Effector memory CD4-positive, alpha-beta T cell (primary cell): ENCODE measurements around the gene PEMT.

Experiments
- DNase-seq, 3 donors: peaks; one replicate each; pipeline ENCODE4 v3.0.0-alpha.2; 2020
- H3K27ac ChIP-seq: 2 replicates; pipeline ENCODE4 v1.7.0; 2013; ENCODE audit warnings: mild to moderate bottlenecking, low read length, moderate library complexity; ENCODE audit not compliant: insufficient read depth, poor library complexity, severe bottlenecking
- H3K27me3 ChIP-seq: replicated peaks from 2 replicates; pipeline ENCODE4 v1.7.0; 2013; ENCODE audit warnings: mild to moderate bottlenecking, low read length; ENCODE audit not compliant: insufficient read depth, control insufficient read depth, poor library complexity, severe bottlenecking
- H3K36me3 ChIP-seq: 2 replicates; pipeline ENCODE4 v1.7.0; 2013; ENCODE audit warnings: mild to moderate bottlenecking, low read length, moderate library complexity; ENCODE audit not compliant: control insufficient read depth, insufficient read depth
- H3K4me1 ChIP-seq: 2 replicates; pipeline ENCODE4 v1.7.0; 2013; ENCODE audit warnings: low read length, mild to moderate bottlenecking; ENCODE audit not compliant: control insufficient read depth, insufficient read depth, poor library complexity, severe bottlenecking
- H3K4me3 ChIP-seq: 2 replicates; pipeline ENCODE4 v1.7.0; 2013; ENCODE audit warnings: low read length, low read depth, mild to moderate bottlenecking; ENCODE audit not compliant: insufficient read depth, poor library complexity, severe bottlenecking
- H3K9me3 ChIP-seq: 2 replicates; pipeline ENCODE4 v1.7.0; 2013; ENCODE audit warnings: mild to moderate bottlenecking, low read length, moderate library complexity; ENCODE audit not compliant: control insufficient read depth

PEMT gene

DNA sequence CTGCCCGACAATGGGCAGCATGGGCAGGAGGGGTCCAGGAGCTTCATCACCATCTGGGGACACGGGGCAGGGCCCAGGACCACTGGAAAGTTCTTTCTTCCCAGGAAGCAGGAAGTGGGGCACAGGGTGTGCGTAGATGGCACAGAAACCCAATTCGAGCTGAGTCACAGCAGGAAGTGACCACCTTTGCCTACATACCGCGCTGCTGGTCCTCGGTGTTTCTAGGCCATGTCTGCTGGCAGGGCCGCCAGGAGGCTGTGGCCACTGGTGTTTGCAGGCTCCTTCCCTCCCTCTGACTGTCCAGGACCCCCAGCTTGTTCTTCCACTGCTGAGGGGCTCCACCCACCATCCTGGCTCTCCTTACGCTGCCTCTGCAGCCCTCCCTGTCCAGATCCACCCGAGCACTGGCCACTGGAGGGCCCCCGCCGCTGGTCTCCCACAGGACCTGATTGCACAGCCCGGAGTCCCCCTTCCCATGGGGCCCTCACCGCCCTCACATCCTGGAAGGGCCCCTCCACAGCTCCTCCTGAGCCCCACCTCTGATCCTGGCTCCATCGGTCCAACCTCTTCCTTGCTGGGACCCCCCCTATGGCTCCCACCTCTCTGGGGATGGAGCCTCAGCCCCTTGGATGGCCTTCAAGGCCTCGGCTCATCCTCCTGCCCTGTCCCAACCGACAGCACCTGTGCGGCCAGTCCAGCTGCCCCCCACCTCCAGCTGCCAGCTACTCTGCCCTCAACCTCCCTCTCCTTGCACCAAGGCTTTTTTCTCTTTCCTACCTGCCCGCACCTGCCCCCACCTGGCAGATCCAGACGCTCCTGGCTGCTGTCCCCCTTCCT lies 80.8 kb downstream of the PEMT start:
- H3K36me3 ChIP-seq: no peaks in the 10 kb centered on the region
- no peaks in the 10 kb centered on the region for H3K9me3 ChIP-seq
- no peak overlapping the region for H3K4me3 ChIP-seq
- H3K27ac ChIP-seq: no peak overlapping the region
- no peaks in the 10 kb centered on the region for H3K27me3 ChIP-seq
- no peak for DNase-seq
- H3K4me1 ChIP-seq: no peaks in the 10 kb centered on the region

DNA sequence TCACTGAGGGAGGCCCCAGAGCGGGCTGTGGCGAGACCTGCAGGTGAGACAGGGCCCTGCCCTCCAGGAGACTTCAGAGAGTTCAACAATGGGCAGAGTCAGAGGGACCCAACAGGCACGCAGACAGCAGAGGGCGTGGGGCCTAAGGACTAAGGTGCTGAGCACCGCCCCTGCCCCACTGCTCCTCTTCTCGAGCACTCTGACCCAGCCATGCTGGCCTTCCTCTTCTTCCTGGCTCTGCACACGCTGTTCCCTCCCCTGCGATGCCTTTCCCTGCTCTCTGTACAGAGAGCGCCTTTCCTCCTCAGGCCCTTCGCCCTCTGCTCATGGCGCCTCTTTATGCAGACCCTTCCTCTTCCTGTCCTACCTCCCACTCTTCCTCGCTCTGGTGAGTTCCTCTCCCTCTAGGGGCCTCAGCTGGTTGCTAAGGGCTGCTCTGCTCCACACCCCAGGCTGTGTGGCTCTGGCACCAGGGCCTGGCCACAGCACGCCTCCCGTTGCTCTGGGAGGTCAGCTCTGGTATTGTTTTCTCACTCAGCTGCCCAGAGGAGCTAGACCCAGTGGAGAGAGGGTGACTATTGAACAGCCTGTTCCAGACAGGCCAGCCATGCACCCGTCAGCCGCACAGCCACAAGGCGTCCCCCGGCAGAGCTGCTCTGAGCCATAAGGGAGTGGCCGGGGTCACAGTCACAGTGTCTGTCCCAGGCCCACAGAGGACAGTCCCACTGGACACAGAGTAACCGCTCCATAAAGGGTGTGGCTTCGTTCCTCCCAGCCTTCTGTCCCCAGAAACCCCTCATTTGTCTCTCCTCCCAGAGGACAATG lies 81.7 kb downstream of the PEMT start:
- DNase-seq: no peak
- no peaks in the 10 kb centered on the region for H3K27me3 ChIP-seq
- no peak overlapping the region for H3K4me3 ChIP-seq

DNA sequence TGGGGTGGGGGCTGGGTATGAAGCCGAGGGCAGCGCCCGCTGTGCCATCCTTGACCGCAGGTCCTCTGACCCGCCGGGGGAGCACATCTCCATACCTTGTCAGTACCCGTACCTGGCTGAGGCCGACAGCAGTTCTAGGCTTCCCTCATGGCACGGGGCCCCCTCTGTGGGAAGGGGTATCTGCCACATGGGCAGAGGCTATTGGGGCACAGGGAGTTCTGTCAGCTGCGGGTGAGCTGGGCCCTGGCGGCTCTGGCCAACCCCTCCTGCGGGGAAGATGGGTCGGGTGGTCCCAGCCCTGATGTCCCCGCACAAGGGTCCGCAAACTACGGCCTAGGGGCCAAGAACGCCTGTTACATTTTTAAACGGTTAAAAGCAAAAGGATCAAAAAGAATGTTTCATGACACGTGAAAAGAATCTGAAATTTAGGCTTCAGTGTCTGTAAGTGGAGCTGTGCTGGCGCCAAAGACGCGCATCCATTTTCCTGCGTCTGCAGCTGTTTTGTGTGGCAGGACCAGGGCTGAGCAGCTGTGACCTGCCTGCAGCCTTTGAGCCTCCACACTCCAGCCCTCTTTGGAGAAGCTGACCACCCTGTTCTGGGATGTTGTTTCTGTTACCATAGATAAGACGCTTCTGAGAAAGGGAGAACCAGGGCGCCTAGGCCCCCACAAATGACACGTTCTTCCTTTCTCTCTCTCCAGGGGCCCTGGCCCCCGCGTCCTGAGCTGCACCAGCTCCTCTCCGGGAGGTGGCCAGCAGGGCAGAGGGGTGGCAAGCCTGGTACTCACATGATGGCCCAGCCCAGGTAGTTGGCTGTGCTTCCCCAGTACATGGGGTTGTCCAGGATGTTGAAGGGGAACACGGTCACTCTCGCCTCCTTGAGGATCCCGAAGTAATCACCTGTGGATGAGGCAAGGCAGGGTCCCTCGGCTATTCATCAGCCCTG lies 82.6 kb downstream of the PEMT start:
- Histone ChIP-seq H3K36me3 (no peaks in the 10 kb centered on the region), H3K27me3 (no peaks in the 10 kb centered on the region), H3K4me1 (no peaks in the 10 kb centered on the region), H3K9me3 (no peaks in the 10 kb centered on the region), H3K27ac (no peak overlapping the region), H3K4me3 (no peak overlapping the region)
- DNase-seq: no peak

More for the DNA sequence above, 81.7 kb downstream of the PEMT start:
- no peaks in the 10 kb centered on the region for H3K9me3 ChIP-seq
- H3K27ac ChIP-seq: no peak overlapping the region
- no peaks in the 10 kb centered on the region for H3K36me3 ChIP-seq
- H3K4me1 ChIP-seq: no peaks in the 10 kb centered on the region

DNA sequence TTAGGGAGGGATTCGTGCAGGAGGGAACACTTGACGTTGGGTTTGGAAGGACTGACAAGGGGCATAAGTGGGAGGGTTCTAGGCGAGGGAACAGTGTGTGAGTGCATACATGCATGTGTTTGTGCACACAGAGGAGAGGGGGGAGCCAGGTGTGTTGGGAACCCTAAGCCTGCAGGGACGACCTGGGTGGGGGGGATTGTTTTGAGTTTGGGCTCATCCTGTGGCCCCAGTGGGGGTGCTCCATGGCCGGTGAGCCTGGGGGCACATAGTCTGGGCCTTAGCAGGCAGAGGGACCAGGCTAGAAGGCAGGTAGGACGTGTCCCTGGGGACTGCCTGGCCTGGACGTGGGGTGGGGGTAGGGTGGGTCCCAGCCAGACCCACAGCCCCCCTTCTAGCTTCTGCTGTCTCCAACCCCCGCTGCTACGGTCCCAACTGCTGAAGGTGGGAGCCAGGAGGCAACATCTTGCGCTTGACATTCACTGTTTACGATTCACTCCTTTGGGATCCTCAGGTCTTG lies 83.4 kb downstream of the PEMT start:
- H3K27me3 ChIP-seq: no peaks in the 10 kb centered on the region
- H3K4me3 ChIP-seq: no peak overlapping the region
- H3K36me3 ChIP-seq: no peaks in the 10 kb centered on the region
- no peak overlapping the region for H3K27ac ChIP-seq
- DNase-seq: no peak
- no peaks in the 10 kb centered on the region for H3K9me3 ChIP-seq
- H3K4me1 ChIP-seq: no peaks in the 10 kb centered on the region

DNA sequence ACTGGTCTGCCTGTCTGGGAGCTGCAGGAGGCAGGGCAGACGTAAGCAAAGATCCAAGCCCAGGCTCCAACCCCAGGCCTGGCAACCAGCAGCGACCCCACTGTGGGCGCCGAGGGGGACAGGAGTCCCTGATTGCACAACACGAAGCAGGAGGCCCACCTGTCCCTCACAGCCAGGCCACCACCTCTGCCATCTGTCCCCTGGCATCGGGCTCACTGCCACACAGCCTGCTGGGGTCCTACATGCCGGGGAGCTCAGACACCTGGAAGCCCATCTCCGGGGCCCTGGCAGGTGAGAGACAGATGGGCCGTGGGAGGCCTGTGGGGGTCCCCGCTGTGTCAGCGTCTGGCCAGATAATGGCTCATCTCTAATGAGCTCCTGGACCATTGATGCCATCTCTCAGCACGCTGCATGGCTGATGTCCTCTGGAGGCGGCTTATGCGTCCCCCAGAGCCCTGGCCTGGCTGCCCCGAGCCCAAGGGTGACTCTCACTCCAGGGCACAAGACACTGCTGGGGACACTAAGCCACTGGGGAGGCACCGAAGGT lies 84.0 kb downstream of the PEMT start:
- Histone ChIP-seq H3K9me3 (no peaks in the 10 kb centered on the region), H3K4me3 (no peak overlapping the region), H3K4me1 (no peaks in the 10 kb centered on the region), H3K36me3 (no peaks in the 10 kb centered on the region), H3K27ac (no peak overlapping the region), H3K27me3 (no peaks in the 10 kb centered on the region)
- no peak for DNase-seq

DNA sequence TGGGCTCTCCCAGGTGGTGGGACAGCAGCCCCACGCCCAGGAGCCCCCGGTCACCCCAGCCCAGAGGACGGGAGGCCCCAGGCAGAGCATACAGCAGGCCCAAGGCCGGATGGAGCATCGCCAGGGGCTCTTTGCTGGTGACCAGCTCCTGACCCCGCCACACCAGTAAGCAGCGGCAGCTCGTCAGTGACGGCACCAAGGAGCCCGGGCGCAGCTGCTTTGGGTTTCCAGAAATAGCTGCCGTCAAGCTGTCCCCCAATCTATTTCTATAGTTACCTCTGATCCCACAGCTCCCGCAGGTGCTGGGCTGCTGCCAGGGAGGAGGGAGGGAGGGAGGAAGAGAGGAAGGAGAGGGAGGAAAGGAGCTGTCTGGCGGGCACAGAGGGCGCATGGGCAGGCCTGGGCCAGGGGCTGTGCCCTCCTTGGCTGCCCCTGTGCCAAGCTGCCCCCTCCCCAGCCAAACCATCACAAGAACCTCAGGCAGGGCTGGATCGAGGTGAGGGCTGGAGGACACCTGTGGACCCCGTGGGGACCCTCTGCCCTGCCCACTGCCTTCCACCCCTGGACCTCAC lies 84.5 kb downstream of the PEMT start:
- Histone ChIP-seq H3K27me3 (no peaks in the 10 kb centered on the region), H3K9me3 (no peaks in the 10 kb centered on the region), H3K36me3 (no peaks in the 10 kb centered on the region), H3K4me1 (no peaks in the 10 kb centered on the region), H3K4me3 (no peak overlapping the region), H3K27ac (no peak overlapping the region)
- no peak for DNase-seq

DNA sequence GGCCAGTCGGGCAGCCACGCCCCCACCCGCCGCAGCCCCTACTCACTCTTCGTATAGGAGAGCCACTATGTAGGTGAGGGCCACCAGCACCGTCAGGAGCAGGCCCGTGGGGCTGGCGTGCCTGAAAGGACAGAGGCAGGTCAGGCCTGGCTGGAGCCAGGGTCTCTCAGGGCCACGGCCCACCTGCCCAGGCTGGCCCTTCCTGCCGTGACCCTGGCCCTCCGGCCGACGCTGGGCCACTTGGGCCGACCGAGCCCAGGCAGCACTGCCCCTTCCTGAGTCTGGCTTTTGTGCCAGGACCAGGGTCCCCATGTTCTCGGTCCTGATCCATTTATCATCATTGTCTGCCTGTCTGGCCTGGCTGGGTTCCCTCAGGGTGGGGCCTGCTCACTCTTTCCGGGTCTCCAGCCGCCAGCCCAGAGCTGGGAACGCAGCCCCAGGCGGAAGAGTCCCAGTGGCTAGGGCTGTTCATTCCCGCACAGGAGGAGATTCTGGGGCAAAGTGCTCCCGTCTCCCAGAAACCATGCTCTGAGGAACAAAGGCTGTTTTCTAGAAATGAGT lies 85.2 kb downstream of the PEMT start:
- H3K36me3 ChIP-seq: no peaks in the 10 kb centered on the region
- no peaks in the 10 kb centered on the region for H3K9me3 ChIP-seq
- no peak for DNase-seq
- no peaks in the 10 kb centered on the region for H3K4me1 ChIP-seq
- H3K27ac ChIP-seq: no peak overlapping the region
- H3K4me3 ChIP-seq: no peak overlapping the region
- H3K27me3 ChIP-seq: no peaks in the 10 kb centered on the region

DNA sequence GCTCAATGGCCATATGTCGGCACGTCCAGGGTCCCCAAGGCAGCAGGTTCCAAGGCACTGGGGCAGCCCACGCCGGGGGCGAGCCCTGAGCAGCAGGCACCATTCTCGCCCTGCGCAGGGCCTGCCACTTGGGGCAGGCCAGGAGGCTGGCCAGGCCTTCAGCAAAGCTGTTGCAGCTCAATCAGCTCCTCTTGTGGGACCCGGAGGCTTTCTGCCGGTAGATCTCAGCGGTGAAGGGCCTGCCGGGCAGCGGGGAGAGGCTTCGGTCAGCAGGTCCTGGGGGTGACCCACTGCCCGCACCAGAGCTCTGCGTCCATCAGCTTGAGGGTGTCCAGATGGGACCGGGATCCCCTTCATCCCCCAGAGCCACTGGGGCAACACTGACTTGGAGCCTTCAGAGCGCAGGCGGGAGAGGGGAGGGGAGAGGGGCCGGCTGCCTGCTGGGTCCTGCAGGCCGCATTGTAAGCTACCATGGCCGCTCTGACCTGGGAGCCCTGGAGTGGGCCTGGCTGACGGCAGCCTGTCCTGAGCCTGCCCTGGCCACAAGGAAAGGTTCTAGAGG lies 85.8 kb downstream of the PEMT start:
- no peaks in the 10 kb centered on the region for H3K4me1 ChIP-seq
- H3K36me3 ChIP-seq: no peaks in the 10 kb centered on the region
- DNase-seq: no peak
- no peaks in the 10 kb centered on the region for H3K9me3 ChIP-seq
- no peak overlapping the region for H3K27ac ChIP-seq
- H3K27me3 ChIP-seq: no peaks in the 10 kb centered on the region
- no peak overlapping the region for H3K4me3 ChIP-seq

DNA sequence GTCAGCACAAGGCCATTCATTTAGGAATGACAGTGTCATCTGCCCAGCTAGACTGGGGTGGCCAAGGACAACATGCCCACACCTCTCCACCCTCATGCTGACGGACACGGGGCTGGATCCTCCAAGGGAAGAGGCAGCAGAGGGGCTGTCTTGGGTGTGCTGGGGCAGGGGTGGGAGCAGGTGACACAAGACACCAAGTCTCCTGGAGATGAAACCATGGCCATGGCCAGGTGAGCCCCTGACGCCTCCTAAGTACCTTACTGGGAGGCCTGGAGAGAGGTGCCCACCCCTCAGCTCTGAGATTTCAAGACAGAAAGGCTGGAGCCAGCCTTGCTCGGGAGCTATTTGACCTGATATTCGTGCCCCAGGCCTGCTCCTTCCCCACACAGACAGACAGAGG lies 86.4 kb downstream of the PEMT start:
- no peaks in the 10 kb centered on the region for H3K4me1 ChIP-seq
- DNase-seq: no peak

More for the DNA sequence above, 86.4 kb downstream of the PEMT start:
- Histone ChIP-seq H3K27me3 (no peaks in the 10 kb centered on the region), H3K4me3 (no peak overlapping the region), H3K9me3 (no peaks in the 10 kb centered on the region), H3K27ac (no peak overlapping the region), H3K36me3 (no peaks in the 10 kb centered on the region)
